NCI-H2196 (cell line): ENCODE results near the gene DAPK2.

Experiments
- DNase-seq: peaks from one replicate; lab custom pipeline; 2025; ENCODE audit not compliant: unreplicated experiment; lab: John Stamatoyannopoulos, UW

Gene DAPK2

DNA sequence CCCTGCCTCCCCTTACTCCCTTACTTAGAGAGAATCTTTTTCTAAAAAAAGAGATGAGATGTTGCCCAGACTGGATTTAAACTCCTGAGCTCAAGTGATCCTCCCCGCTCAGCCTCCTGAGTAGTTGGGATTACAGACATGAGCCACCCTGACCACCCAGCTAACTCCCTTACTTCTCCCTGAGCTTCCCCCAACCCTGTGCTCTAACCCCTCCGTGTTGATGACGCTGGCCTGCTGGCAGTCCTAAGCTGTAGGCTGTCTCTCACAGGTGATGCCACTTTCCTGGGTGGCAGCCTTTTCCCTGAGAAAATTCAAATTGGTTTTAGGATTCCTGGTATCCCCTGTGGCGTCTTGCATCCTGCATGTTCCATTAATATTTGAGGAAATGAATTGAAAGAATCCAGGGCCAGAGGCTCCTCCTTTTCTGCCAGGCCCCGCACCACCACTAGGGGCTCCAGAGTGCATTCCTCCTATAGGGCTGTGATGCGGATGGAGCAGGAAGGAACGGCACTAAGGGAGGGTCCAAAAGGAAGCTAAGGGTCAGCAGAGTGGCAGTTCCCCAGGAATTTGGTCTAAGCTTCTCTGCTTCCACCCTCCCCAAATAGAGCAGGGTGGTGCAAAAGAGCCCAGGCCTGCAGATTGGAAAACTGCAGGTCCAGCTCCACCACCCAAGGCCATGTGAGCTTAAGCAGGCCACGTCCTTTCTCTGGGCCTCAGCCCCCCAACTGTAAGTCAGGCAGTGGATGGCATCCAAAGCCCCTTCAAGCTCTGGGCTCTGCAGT, 101.1 kb downstream of the DAPK2 start:
- peak; percentile 21 for DNase-seq

DNA sequence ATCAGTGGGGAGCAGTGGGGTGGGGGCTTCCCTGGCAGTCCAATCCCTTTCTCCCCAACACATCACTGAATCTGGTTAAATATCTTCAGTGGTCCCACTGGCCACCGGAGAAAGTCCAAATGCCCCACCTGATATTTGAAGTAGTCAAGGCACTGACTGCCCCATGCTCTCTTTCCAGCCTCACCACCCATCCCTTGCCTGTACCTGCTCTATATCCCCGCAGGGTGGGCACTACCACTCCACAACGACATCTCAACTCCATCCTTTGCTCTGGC, 101.7 kb downstream of the DAPK2 start:
- DNase-seq: no peak

DNA sequence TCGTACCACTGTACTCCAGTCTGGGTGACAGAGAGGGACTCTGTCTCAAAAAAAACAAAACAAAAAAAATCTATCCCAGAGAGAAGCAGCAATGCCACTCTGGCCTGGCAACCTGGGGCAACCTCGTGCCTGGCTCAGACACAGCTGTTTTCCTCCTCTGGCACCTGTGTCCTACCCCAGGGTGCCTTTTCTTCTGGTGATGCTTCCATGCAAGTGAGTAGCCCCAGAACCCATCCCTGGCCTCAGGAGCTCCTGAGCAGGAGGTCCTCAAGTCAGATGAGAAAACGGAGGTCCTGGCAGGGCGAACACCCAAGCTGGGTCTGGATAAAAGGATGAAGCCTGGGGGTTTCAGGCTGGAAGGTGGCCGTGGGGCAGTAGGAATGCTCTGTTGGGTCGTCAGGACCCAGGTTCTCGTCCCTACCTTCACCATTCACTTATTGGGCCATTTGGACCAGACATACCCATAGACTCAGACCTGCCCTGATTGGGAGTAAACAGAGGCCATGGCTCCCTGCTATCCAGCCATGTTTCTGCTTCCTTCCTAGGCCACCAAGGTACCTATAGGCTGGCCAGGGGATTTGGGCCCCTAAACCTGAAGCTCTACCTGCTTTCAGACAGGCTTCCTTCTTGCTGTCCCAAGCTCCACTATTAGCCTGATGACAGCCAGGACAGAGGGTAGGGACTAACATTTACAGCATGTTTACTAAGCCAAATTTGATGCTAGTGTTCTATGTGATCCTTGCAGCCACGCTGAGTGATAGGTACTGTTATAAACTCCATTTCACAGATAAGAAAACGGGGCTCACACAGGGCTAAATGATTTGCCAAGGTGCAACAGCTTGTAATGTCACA, 102.2 kb downstream of the DAPK2 start:
- DNase-seq: no peak

DNA sequence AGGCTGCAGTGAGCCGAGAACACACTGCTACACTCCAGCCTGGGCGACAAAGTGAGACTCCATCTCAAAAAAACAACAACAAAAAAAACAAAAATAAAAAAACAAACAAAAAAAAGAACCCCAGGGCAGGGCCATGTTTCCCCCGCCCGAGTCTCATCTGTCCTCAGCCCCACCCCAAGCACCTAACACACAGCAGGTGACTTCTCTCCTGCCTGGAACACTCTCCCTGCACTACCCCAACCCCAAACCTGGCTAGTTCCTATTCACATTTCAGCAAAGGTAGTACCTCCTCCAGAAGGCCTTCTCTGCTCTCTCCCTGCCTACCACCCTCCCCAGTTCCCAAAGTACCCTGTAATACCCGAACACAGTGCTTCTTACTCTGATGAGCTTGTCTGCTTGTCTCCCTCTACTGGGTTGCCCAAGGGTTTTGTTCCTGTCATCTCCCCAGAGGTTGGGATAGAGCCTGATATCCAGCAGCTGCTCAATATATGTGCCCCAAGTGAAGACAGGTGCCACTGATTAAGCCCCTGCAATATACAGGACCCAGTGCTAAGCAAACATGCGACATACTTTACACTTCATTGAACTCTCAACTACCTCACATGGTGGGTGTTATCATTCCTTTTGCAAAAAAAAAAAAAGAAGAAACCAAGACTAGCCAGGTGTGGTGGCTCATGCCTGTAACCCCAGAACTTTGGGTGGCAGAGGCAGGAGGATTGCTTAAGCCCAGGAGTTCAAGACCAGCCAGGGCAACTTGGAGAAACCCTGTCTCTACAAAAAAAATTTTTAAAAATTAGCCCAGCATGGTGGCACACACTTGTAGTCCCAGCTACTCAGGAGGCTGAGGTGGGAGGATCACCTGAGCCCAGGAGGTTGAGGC, 103.6 kb downstream of the DAPK2 start:
- no peak for DNase-seq

DNA sequence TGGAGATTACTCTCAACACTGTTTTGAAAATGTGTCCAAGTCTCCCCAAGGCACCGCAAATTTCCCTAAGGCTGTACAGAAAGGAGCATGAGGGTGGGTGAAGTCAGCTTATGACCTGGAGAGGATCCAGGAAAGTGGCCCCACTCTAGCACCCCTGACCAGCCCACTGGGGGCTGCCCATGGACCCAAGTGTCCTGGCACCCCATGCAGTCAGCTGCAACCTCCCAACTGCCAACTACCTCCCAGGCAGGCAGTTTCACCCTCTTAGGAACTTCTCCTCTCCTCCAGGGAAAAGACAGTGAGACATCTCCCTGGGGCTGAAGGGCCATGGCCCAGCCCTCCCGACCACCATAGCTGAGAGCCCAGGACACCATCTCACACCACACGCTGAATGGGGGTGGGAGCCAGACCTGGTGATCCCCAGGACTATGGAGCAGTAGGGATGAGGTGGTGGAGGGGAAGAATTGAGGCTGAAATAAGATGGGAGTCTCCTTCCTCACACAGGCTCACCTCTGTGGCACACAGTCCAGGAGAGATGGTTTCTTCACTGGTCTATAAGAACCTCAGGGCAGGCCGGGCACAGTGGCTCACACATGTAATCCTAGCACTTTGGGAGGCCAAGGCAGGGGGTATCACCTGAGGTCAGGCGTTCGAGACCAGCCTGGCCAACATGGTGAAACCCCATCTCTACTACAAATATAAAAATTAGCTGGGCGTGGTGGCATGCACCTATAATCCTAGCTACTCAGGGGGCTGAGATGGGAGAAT, 104.4 kb downstream of the DAPK2 start:
- no peak for DNase-seq

DNA sequence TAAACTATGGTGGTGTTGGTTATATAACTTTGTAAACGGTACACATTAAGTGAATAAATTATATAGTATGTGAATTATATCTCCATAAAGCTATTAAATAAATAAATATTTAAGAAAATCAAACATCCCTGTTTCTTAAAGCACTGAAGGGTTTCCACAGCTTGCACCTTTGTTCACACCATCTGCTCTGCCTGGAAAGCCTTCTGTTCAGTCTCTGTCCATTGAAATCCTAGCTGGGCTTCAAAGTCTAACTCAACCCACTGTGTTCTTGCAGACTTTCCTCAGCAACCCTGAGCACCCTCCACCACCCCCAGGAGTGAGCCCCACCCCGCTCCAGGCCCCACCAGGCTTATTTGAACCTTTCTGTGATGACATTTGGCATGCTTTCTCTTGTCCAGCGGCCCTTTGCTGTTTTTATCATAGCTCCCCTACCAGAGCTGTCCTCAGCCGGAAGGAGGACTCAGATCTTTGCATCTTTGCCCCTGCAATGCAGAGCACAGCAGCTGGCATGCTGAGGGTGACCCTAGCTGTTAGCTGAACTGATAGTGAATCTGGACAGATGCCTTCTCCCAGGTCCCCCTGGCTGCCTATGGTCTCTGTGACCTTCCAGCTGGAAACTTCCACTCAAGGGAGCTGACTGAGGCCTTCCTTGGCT, 105.2 kb downstream of the DAPK2 start:
- no peak for DNase-seq

DNA sequence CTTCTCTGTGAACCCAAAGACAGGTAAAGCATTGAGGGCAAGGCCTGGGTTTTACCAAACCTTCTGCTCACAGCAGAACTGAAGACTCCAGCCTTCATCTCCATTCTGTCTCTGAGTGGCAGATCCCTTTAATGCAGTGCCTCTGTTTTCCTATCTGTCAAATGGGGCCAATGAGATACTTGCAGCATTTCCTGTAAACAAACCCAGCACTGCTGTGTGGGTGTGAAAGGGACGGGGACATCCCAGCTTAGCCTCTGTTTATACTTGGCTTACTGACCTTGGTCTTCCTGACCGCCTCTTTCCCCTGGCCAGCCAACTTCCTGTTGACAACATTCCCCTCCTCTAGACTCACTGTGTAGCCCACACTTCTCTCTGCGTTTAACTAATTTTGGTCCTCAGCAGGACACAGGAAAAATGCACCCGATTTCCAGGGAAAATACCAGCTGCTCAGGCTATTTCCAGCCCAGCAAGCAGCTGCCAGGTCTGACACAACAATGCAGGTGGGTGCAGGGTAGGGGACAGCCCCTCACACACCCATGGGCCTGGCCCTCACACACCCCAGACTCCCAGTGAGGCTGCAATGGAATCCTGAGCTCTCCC, 106.7 kb downstream of the DAPK2 start:
- DNase-seq: no peak

DNA sequence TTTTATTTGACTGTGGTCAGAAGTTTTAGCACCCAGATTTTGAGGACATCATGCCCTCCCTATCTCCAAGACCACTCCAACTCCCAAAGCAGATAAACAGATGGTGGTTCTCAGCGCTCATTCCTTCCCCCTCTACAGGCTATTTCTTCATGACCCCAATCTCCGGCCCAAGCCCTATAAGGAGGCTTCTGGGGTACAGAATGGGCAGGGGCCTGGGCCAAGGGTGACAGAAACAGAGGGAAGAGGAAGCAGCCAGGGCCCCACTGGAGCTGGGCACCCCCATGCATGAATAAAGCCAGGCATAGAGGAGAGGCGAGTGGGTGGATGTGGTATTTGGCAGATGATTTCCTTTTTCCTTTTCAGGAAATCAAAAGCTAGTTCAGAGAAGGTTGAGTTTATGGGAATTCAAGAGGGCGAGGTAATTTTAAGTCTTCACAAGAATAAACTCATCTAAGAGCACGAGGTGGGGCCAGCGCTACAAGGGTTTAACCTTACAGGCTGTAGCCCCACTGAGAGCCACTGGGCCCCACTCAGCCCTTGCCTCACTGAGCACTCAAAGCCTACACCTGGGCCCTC, 107.7 kb downstream of the DAPK2 start:
- no peak for DNase-seq

DNA sequence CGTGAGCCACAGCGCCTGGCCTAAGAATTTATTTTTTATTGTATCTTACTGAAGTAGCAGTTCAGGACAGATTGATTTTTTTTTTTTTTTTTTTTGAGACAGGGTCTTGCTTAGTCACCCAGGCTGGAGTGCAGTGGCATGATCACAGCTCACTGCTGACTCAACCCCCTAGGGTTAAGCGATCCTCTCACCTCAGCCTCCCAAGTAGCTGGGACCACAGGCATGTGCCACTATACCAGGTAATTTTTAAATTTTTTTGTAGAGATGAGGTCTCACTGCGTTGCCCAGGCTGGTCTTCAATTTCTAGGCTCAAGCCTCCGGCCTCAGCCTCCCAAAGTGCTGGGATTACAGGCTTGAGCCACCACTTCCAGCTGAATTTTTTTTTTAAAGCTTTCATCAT, 112.8 kb downstream of the DAPK2 start:
- no peak for DNase-seq

DNA sequence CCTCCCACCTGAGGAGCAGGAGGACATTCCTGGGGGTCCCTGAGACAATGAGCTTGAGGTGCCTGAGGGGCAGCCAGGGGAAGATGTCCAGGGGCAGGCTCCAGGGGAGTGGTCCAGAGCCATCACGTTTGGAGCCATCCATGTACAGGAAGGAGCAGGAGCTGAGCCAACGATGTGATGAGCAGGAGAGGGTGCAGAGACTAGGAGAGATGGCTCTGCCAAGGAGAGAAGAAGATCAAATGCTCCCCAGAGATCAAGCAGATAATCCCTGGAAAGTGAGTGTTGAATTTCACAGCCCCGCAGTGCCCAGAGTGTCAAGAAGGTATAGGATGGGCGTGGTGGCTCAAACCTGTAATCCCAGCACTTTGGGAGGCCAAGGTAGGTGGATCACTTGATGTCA, 114.7 kb downstream of the DAPK2 start:
- no peak for DNase-seq

DNA sequence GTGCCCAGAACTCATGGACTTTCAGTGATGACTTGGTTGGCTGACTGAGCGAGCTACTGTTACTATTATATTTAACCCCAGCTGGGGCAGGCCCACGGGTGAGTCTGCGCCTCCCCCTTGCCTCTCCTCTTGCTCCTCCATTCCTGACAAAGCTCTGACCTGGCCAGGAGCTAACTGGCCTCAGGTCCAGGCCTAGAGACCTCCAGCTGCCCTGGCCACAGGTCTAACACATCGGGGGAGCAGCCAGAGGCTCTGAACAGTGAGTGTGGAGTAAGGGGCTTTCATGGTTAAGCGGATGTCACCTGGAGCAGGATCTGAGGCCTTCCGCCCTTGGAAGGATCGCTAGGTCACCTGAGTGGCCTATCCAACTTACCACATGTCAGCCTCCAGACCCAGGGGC, 116.3 kb downstream of the DAPK2 start:
- no peak for DNase-seq

DNA sequence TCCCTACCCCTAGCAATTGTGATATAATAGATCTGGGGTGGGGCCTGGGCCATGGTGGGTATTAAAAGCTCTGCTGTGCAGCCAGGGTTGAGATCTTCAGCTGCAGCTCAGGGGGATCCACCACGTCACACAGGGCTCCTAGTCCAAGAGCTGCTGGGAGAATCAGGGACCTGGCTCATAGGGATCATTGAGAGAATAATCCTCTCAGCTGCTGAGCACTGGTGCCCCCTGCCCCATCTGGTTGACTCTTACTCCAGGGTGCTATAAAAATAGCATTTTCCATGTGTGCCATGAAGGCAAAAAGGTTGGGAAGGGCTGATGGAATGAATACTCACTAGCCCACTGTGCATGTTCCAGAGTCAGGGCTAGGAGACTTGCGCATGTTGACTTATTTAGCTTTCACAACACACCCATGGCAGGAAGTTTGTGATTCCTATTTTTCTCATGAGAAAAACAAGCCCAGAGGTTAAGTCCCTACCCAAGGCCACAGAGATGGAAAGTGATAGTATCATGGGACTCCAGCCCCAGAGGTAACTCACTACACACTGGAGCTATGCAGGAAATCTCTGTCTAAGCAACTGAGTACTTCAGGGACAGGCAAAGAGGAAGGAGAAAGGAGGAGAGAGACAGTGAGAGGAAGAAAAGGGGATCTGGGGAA, 118.0 kb downstream of the DAPK2 start:
- no peak for DNase-seq

DNA sequence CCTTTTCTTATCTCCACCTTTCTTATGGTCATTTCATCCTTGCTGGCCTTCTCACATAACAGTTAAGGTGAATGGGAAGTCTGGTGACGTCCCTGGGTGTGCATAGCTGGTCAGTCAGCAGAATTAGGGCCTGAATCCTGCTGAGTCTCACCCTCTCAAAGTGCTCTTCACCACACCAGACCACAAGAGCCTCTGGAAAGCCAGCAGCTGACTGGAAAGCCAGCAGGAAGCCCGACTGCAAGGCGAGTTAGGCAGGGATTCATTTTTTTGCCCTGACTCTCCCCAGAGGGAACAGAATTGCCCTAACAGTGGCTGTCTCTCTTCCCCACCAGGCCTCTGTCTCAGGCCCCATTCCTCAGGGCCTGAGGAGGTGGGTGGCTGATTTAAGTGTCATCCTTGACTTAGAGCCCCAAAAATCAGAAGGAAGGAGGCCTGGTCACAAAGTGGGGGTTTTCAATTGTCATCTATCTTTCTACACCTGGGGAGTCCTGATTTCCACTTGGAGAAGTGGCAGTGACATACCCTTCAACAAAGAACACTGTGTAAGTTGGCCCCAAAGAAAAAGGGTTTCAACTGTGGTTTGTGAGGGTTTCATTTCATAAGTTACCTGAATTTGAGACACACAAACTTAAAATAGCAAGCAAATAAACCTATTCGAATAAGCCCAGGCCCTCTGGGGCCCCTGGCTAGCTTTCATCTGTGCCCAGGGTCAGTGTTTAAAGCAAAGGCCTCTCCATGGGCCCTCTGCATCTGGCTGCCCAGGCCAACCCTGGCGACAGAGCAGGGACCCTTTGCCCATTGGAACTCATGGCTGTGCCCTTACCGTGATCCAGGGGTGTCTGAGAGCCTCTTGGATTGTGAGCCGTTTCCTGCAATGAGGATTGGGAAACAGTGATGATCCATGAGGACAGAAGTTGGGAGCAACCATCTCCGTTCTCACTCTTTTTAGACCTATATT, 122.0 kb downstream of the DAPK2 start:
- DNase-seq: no peak

DNA sequence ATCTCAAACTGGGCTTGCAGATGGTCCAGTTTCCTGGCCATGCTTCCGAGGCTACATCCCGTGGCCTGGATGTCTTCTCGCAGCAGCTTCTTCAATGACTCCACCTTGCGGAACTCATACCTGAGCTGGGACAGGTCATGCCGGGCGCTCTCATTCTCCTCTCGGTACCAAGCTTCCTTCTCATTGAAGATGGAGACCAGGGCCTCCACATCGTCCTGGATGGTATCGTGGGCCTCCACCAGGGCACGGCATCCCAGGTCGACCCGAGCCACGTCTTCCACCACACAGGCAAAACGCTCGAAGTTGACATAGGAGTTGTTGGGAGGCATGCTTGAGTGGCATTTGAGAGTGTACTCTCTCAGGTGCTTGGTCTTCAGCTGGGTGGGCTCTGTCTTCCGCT, 123.4 kb downstream of the DAPK2 start:
- no peak for DNase-seq

DNA sequence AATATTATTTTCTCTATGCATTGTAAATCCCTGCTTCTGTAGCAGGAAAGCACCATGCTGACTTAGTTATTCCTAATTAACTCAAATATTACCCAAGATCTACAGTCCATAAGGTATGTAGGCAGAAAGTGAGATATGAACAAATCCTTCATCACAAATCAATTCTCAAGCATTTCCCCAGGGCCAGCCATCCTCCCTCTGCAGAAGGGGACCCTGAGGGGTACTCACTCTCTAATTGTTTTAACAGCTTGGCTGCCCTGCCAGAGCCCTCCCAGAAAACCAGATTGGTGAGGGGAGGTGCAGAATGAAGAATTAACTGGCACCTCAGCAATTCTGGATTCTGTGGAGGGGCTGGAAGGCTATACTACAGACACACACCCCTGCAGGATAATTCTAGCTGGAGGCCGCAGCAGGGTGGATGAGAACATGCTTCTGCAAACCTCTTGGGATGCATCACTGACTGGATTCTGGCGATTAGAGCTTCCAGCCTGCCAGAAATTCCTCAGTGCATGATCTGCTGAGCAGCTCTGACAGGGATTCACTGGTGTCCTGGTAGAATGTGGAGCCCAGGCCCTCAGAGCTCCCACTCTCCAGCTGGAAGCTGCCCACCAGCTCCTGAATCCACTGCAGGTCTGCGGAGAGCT, 123.9 kb downstream of the DAPK2 start:
- no peak for DNase-seq

DNA sequence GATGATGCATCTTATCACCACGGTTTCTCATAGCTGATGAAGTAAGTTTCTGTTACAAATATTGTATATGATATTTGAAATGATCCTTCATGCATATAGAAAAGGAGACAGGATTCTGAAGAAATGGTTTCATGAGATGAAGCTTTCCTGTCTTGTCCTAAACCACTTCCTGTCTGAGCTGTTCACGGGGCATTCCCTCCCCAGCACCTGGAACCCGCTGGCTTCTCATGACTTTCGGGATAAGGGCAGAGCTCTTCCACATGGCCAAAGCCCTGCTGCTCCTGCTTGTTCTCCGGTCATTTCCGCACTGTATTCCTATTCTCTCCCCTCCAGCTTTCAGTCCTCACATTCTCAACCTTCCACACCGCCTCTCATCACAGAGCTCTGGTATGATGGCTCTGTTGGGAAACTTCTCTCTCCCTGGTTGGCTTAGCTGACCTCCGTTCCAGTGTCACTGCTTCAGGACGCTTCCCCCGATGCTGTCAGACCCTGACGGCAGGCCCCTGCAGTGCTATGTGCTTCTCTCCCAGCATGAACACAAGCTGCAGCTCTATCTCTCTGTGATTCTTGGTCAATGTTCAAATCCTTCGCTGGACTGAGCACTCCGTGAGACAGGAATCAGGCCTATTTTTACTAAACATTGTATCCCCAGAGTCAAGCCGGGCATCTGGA, 125.6 kb downstream of the DAPK2 start:
- no peak for DNase-seq

DNA sequence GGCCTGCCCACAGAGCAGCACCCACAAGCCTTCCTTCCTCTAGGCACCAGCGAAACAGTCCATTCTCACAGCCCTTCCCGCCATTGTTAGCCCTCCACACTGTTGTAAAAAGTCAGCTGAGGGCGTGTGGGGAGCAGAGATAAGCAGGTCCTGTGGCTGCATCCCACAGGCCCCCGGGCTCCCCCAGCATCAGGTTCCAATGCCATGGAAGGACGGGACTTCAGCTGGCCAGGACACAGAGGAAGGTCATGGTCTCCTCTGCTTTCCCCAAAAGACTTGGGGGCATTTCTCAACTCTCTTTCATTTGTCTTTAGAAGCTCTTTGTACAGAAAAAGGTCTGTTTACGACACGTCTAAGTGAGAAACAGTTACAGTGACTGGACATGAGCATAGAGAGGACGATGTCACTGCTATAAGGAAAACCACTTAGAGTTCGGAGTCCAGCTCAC, 127.4 kb downstream of the DAPK2 start:
- no peak for DNase-seq
